Esophagus (tissue), 2 donors: ENCODE results near the gene HLA-E. TPM values are rescaled to one million over a fixed set of nuclear protein-coding genes. Genes with fewer than 3 reads are reported as not detected.

Source experiments
- H3K27ac ChIP-seq, 2 donors: one replicate each; pipeline ENCODE4 v1.5.1; 2013; ENCODE audit warnings: low read depth in 2 of 2, mild to moderate bottlenecking in 2 of 2, inconsistent platforms in 1 of 2, low read length in 1 of 2, moderate library complexity in 1 of 2
- H3K27me3 ChIP-seq, 2 donors: one replicate each; pipeline ENCODE4 v1.6.1; 2013; ENCODE audit warnings: low read length in 2 of 2, control low read depth in 1 of 2, mild to moderate bottlenecking in 1 of 2; ENCODE audit not compliant: insufficient read depth in 2 of 2, control insufficient read depth in 1 of 2
- H3K36me3 ChIP-seq, 2 donors: one replicate each; pipeline ENCODE4 v1.6.1; 2013; ENCODE audit warnings: low read length in 1 of 2; ENCODE audit not compliant: control insufficient read depth in 2 of 2, insufficient read depth in 2 of 2
- H3K4me1 ChIP-seq, 2 donors: one replicate each; pipeline ENCODE4 v1.6.1; 2013; ENCODE audit warnings: low read length in 1 of 2; ENCODE audit not compliant: control insufficient read depth in 2 of 2, insufficient read depth in 2 of 2
- H3K4me3 ChIP-seq, 2 donors: one replicate each; pipeline ENCODE4 v1.5.1; 2013; ENCODE audit warnings: low read length in 2 of 2, mild to moderate bottlenecking in 2 of 2, low read depth in 1 of 2, moderate library complexity in 1 of 2
- H3K9me3 ChIP-seq, 2 donors: one replicate each; pipeline ENCODE4 v1.6.1; 2013; ENCODE audit warnings: mild to moderate bottlenecking in 2 of 2, low read depth in 1 of 2, low read length in 1 of 2, moderate library complexity in 1 of 2; ENCODE audit not compliant: control insufficient read depth in 2 of 2, insufficient read depth in 1 of 2
- WGBS, 2 donors: extraction: QIAGEN DNeasy Blood & Tissue Kit; methylation state at CpG; one replicate each; pipeline ENCODE4 v1.1.7; 2013; 5-methylcytosine and 5-hydroxymethylcytosine counted together
- polyA plus RNA-seq, 2 donors: library from polyadenylated mRNA; stranded (reverse); fragments of 200-250 nt; gene quantifications; one replicate each; pipeline ENCODE4 v1.2.3, GENCODE V29; 2013
- donor health status: healthy with polysubstance abuse.
- donor health status: Bipolar disorder and iron deficiency.

Gene HLA-E
- 100 to 1,000 TPM; 162 to 196 TPM for polyA plus RNA-seq

- peak within 1 kb of the TSS; percentile 83 to 96 for H3K4me3 ChIP-seq
- peak within 1 kb of the TSS; percentile 99 to 100 for H3K27ac ChIP-seq
- H3K27me3 ChIP-seq, result no peaks in the 10 kb centered on the region
- 6% methylated on average over 68 of the region's 68 CpGs for WGBS, 2 donors
- H3K4me1 ChIP-seq, result peaks cover 10 to 16% of the 10 kb centered on the region in 2 donors
- H3K36me3 ChIP-seq, result peaks cover 9 to 31% of the 10 kb centered on the region in 2 donors
- no peaks in the 10 kb centered on the region for H3K9me3 ChIP-seq
These were observed at the start of gene HLA-E for GRCh38 chr6:30489081-30490025. Gene HLA-E (plus strand): TSS chr6:30489509. CDS start chr6:30489532, 23 bp downstream.

GRCh38 chr6:30441171-30441570 is 48.1 kb upstream of the HLA-E start:
- 46 to 57% methylated on average over 3 of the region's 3 CpGs for WGBS, 2 donors
- H3K36me3 ChIP-seq, result no peaks in the 10 kb centered on the region
- H3K4me3 ChIP-seq, result no peak overlapping the region
- peaks cover 0 to 2% of the 10 kb centered on the region in 2 donors for H3K4me1 ChIP-seq
- H3K27me3 ChIP-seq, result peaks cover 3 to 12% of the 10 kb centered on the region in 2 donors
- H3K9me3 ChIP-seq, result no peaks in the 10 kb centered on the region
- H3K27ac ChIP-seq, result no peak overlapping the region

GRCh38 chr6:30443657-30444450 is 45.5 kb upstream of the HLA-E start:
- H3K27me3 ChIP-seq, result peaks cover 6 to 24% of the 10 kb centered on the region in 2 donors
- no peak overlapping the region for H3K27ac ChIP-seq

GRCh38 chr6:30444451-30444742 is 44.9 kb upstream of the HLA-E start:
- H3K27me3 ChIP-seq, result peaks cover 6 to 24% of the 10 kb centered on the region in 2 donors
- H3K36me3 ChIP-seq, result no peaks in the 10 kb centered on the region
- no peaks in the 10 kb centered on the region for H3K9me3 ChIP-seq
- no peak overlapping the region for H3K27ac ChIP-seq
- H3K4me1 ChIP-seq, result peaks cover 0 to 2% of the 10 kb centered on the region in 2 donors
- 57 to 59% methylated on average over 8 of the region's 8 CpGs for WGBS, 2 donors
- no peak overlapping the region for H3K4me3 ChIP-seq

More at GRCh38 chr6:30443657-30444450, 45.5 kb upstream of the HLA-E start:
- Histone ChIP-seq H3K9me3 (no peaks in the 10 kb centered on the region), H3K4me3 (no peak overlapping the region), H3K4me1 (peaks cover 0 to 2% of the 10 kb centered on the region in 2 donors), H3K36me3 (no peaks in the 10 kb centered on the region)
- 14 to 20% methylated on average over 20 of the region's 20 CpGs for WGBS, 2 donors

GRCh38 chr6:30446259-30446658 is 43.0 kb upstream of the HLA-E start:
- no peak overlapping the region for H3K4me3 ChIP-seq
- H3K27me3 ChIP-seq, result peaks cover 3 to 23% of the 10 kb centered on the region in 2 donors
- no peak overlapping the region for H3K27ac ChIP-seq
- H3K4me1 ChIP-seq, result peaks cover 3 to 4% of the 10 kb centered on the region in 2 donors
- WGBS, 2 donors, result 71% methylated on average over 2 of the region's 2 CpGs
- no peaks in the 10 kb centered on the region for H3K36me3 ChIP-seq
- peaks cover 0 to 2% of the 10 kb centered on the region in 2 donors for H3K9me3 ChIP-seq

GRCh38 chr6:30447237-30447636 is 42.1 kb upstream of the HLA-E start:
- peaks cover 0 to 2% of the 10 kb centered on the region in 2 donors for H3K9me3 ChIP-seq
- H3K27ac ChIP-seq, result no peak overlapping the region
- no peak overlapping the region for H3K4me3 ChIP-seq
- H3K4me1 ChIP-seq, result peaks cover 3 to 7% of the 10 kb centered on the region in 2 donors
- 2 to 11% methylated on average over 2 of the region's 2 CpGs for WGBS, 2 donors
- peaks cover 3 to 25% of the 10 kb centered on the region in 2 donors for H3K27me3 ChIP-seq
- no peaks in the 10 kb centered on the region for H3K36me3 ChIP-seq

GRCh38 chr6:30450548-30450908 is 38.8 kb upstream of the HLA-E start:
- Histone ChIP-seq H3K9me3 (peaks cover 0 to 2% of the 10 kb centered on the region in 2 donors), H3K4me1 (peaks cover 5 to 7% of the 10 kb centered on the region in 2 donors), H3K36me3 (no peaks in the 10 kb centered on the region), H3K4me3 (no peak overlapping the region), H3K27ac (no peak overlapping the region), H3K27me3 (peaks cover 3 to 22% of the 10 kb centered on the region in 2 donors)
- WGBS, 2 donors, result 22 to 24% methylated on average over 9 of the region's 9 CpGs

- Histone ChIP-seq H3K36me3 (no peaks in the 10 kb centered on the region), H3K4me1 (peaks cover 5 to 7% of the 10 kb centered on the region in 2 donors), H3K27ac (no peak overlapping the region), H3K4me3 (no peak overlapping the region), H3K27me3 (peaks cover 3 to 22% of the 10 kb centered on the region in 2 donors), H3K9me3 (peaks cover 0 to 2% of the 10 kb centered on the region in 2 donors)
- 19% methylated on average over 55 of the region's 55 CpGs for WGBS, 2 donors
These were observed 38.1 kb upstream of the HLA-E start for GRCh38 chr6:30450909-30451841.
